HepG2 (cell line): ENCODE measurements around the gene ZNF574. TPM values are rescaled to one million over a fixed set of nuclear protein-coding genes. Genes with fewer than 3 reads are reported as not detected.

Source experiments
- AHR ChIP-seq: IDR thresholded peaks from 2 replicates; pipeline ENCODE4 v1.6.1; 2018; ENCODE audit warnings: missing genetic modification reagents, missing compliant biosample characterization
- ATRX ChIP-seq: sonication (generic); formaldehyde crosslinking; IDR thresholded peaks from 2 replicates; pipeline ENCODE4 v1.4.0; 2020; ENCODE audit warnings: missing genetic modification reagents, borderline replicate concordance
- EEA1 ChIP-seq: sonication (generic); formaldehyde crosslinking; IDR thresholded peaks from 2 replicates; pipeline ENCODE4 v1.5.1; 2020; ENCODE audit warnings: mild to moderate bottlenecking, missing genetic modification reagents, borderline replicate concordance
- ELF4 ChIP-seq: sonication (generic); formaldehyde crosslinking; IDR thresholded peaks from 2 replicates; pipeline ENCODE4 v1.5.0; 2020; ENCODE audit warnings: missing genetic modification reagents, mild to moderate bottlenecking, moderate library complexity, borderline replicate concordance
- KLF6 ChIP-seq: IDR thresholded peaks from 2 replicates; pipeline ENCODE4 v1.8.0; 2016; ENCODE audit warnings: missing biosample characterization, missing genetic modification reagents
- POLR2AphosphoS5 ChIP-seq: IDR thresholded peaks from 2 replicates; pipeline ENCODE4 v1.6.1; 2012; ENCODE audit warnings: low read depth, low read length
- ZNF224 ChIP-seq: sonication (generic); formaldehyde crosslinking; IDR thresholded peaks from 2 replicates; pipeline ENCODE4 v1.5.0; 2020; ENCODE audit warnings: mild to moderate bottlenecking, missing genetic modification reagents
- ZNF577 ChIP-seq: sonication (generic); formaldehyde crosslinking; IDR thresholded peaks from 2 replicates; pipeline ENCODE4 v1.4.0; 2020; ENCODE audit warnings: mild to moderate bottlenecking, low read depth, missing genetic modification reagents, borderline replicate concordance
- ZNF644 ChIP-seq: IDR thresholded peaks from 2 replicates; pipeline ENCODE4 v1.6.1; 2016; ENCODE audit warnings: low read depth
- ZNF788 ChIP-seq: sonication (generic); formaldehyde crosslinking; IDR thresholded peaks from 2 replicates; pipeline ENCODE4 v1.5.0; 2020; ENCODE audit warnings: mild to moderate bottlenecking, missing genetic modification reagents, borderline replicate concordance
- polyA plus RNA-seq, 8 experiments: library from polyadenylated mRNA; depleted of rRNA in 3 of 8; stranded (reverse) in 7 of 8; unstranded in 1 of 8; fragments of >200 nt; fragmentation: Illumina TruSeq in 4 of 8; extraction: Trizol in 4 of 8; gene quantifications; 2 replicates each; pipeline versions ENCODE4 v1.2.1 to v1.2.3, GENCODE V29; 2011 to 2016; ENCODE audit warnings: low read depth in 4 of 8, missing spikeins in 1 of 8, mixed read lengths in 1 of 8; ENCODE audit not compliant: insufficient read depth in 1 of 8
- total RNA-seq, 5 experiments: library from RNA; depleted of rRNA; stranded (reverse); fragments of >200 nt; fragmentation: Illumina TruSeq; extraction: Trizol; gene quantifications; 2 replicates each; pipeline ENCODE4 v1.2.3, GENCODE V29; 2016; ENCODE audit warnings: low read depth in 1 of 5
- TF ChIP-seq, protein P1 (sequence below): sonication (generic); formaldehyde crosslinking; IDR thresholded peaks from 2 replicates; pipeline ENCODE4 v1.4.0; 2020; ENCODE audit warnings: missing genetic modification reagents
- TF ChIP-seq, protein P2 (sequence below): sonication (generic); formaldehyde crosslinking; conservative IDR thresholded peaks from 2 replicates; pipeline ENCODE4 v1.8.0; 2022; ENCODE audit warnings: missing genetic modification reagents
- TF ChIP-seq, protein P3 (sequence below): sonication (generic); formaldehyde crosslinking; IDR thresholded peaks from 2 replicates; pipeline ENCODE4 v1.5.0; 2020; ENCODE audit warnings: missing genetic modification reagents
- TF ChIP-seq, protein P4 (sequence below): sonication (generic); formaldehyde crosslinking; IDR thresholded peaks from 2 replicates; pipeline ENCODE4 v1.9.0; 2021; ENCODE audit warnings: missing genetic modification reagents, mild to moderate bottlenecking, borderline replicate concordance
- TF ChIP-seq, protein P5 (sequence below), 2 experiments: sonication (generic) in 1 of 2; formaldehyde crosslinking in 1 of 2; IDR thresholded peaks; 2 replicates each; pipeline versions ENCODE4 v1.4.0 to v1.6.1; 2016 to 2020; ENCODE audit warnings: borderline replicate concordance in 1 of 2, low read depth in 1 of 2, mild to moderate bottlenecking in 1 of 2, missing genetic modification reagents in 1 of 2

The ZNF574 gene
- total and polyA plus RNA-seq, 2 of the 13 experiments (the other 11 are each of a cell fraction or from before 2014, with no cell fraction given), result 7.7 to 7.9 TPM

DNA sequence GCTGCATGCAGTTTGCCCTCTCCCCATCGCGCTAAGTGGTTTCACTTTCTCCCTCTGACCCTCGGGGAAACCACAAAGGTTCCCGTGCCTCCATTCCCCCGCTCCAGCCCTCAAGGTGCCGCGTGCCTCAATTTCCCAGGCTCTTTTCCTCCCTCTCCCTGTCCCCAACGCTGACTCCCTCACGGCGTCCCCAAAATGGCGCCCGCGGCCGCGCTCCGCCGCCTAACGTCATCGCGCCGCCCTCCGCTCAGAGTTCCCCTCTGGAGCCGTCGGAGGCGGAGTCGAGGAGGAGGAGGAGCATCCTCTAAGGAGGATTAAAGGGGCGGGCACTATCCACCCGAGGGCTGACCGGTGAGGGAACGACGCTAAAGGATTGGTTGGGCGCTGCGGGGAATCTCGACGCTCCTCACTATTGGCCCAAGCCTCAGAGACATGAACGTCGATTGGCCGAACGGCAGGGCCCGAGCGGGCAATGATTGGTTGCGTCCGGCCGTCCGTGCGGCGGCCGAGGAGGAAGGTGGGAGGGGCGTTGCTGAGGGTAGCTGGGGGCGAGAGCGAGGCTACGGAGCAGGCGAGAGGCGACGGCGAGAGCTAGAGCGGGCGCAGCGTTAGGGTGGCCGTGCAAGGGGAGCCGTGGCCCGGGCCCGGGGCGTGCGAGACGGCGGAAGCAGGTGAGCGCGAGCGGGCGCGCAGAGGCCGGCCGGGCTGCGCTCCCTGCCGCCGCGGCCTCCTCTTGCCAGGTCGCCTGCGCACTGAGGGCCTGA lies at the start of gene ZNF574 (continued):
- TF ChIP-seq, protein P1, sequence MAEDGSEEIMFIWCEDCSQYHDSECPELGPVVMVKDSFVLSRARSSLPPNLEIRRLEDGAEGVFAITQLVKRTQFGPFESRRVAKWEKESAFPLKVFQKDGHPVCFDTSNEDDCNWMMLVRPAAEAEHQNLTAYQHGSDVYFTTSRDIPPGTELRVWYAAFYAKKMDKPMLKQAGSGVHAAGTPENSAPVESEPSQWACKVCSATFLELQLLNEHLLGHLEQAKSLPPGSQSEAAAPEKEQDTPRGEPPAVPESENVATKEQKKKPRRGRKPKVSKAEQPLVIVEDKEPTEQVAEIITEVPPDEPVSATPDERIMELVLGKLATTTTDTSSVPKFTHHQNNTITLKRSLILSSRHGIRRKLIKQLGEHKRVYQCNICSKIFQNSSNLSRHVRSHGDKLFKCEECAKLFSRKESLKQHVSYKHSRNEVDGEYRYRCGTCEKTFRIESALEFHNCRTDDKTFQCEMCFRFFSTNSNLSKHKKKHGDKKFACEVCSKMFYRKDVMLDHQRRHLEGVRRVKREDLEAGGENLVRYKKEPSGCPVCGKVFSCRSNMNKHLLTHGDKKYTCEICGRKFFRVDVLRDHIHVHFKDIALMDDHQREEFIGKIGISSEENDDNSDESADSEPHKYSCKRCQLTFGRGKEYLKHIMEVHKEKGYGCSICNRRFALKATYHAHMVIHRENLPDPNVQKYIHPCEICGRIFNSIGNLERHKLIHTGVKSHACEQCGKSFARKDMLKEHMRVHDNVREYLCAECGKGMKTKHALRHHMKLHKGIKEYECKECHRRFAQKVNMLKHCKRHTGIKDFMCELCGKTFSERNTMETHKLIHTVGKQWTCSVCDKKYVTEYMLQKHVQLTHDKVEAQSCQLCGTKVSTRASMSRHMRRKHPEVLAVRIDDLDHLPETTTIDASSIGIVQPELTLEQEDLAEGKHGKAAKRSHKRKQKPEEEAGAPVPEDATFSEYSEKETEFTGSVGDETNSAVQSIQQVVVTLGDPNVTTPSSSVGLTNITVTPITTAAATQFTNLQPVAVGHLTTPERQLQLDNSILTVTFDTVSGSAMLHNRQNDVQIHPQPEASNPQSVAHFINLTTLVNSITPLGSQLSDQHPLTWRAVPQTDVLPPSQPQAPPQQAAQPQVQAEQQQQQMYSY (CRISPR knock-in tag), result no peak
- TF ChIP-seq POLR2AphosphoS5 (peak; percentile 94), ZNF644 (peak; percentile 52; the same call in 1 of the 2 replicates), EEA1 (CRISPR knock-in tag) (no peak; the same call in 1 of the 2 replicates), ZNF788 (CRISPR knock-in tag) (0 out of 2 replicates have a peak, but pooled peaks have one; percentile 24), AHR (no peak), ZNF224 (CRISPR knock-in tag) (no peak), KLF6 (peak; percentile 27; the same call in 1 of the 2 replicates), ZNF577 (CRISPR knock-in tag) (no peak), ELF4 (CRISPR knock-in tag) (no peak), ATRX (CRISPR knock-in tag) (no peak)
- TF ChIP-seq, protein P2, sequence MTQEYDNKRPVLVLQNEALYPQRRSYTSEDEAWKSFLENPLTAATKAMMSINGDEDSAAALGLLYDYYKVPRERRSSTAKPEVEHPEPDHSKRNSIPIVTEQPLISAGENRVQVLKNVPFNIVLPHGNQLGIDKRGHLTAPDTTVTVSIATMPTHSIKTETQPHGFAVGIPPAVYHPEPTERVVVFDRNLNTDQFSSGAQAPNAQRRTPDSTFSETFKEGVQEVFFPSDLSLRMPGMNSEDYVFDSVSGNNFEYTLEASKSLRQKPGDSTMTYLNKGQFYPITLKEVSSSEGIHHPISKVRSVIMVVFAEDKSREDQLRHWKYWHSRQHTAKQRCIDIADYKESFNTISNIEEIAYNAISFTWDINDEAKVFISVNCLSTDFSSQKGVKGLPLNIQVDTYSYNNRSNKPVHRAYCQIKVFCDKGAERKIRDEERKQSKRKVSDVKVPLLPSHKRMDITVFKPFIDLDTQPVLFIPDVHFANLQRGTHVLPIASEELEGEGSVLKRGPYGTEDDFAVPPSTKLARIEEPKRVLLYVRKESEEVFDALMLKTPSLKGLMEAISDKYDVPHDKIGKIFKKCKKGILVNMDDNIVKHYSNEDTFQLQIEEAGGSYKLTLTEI (CRISPR knock-in tag), result no peak
- TF ChIP-seq, protein P3, sequence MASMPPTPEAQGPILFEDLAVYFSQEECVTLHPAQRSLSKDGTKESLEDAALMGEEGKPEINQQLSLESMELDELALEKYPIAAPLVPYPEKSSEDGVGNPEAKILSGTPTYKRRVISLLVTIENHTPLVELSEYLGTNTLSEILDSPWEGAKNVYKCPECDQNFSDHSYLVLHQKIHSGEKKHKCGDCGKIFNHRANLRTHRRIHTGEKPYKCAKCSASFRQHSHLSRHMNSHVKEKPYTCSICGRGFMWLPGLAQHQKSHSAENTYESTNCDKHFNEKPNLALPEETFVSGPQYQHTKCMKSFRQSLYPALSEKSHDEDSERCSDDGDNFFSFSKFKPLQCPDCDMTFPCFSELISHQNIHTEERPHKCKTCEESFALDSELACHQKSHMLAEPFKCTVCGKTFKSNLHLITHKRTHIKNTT (CRISPR knock-in tag), result no peak
- TF ChIP-seq, protein P4, sequence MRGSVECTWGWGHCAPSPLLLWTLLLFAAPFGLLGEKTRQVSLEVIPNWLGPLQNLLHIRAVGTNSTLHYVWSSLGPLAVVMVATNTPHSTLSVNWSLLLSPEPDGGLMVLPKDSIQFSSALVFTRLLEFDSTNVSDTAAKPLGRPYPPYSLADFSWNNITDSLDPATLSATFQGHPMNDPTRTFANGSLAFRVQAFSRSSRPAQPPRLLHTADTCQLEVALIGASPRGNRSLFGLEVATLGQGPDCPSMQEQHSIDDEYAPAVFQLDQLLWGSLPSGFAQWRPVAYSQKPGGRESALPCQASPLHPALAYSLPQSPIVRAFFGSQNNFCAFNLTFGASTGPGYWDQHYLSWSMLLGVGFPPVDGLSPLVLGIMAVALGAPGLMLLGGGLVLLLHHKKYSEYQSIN (CRISPR knock-in tag), result no peak
- TF ChIP-seq, protein P5, sequence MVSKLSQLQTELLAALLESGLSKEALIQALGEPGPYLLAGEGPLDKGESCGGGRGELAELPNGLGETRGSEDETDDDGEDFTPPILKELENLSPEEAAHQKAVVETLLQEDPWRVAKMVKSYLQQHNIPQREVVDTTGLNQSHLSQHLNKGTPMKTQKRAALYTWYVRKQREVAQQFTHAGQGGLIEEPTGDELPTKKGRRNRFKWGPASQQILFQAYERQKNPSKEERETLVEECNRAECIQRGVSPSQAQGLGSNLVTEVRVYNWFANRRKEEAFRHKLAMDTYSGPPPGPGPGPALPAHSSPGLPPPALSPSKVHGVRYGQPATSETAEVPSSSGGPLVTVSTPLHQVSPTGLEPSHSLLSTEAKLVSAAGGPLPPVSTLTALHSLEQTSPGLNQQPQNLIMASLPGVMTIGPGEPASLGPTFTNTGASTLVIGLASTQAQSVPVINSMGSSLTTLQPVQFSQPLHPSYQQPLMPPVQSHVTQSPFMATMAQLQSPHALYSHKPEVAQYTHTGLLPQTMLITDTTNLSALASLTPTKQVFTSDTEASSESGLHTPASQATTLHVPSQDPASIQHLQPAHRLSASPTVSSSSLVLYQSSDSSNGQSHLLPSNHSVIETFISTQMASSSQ (IDR thresholded peaks at IDR 0.05; ENCODE audit: low read depth), result no peak
- TF ChIP-seq, protein P5 (CRISPR knock-in tag; IDR thresholded peaks at IDR 0.05; ENCODE audit: borderline replicate concordance), result no peak; the same call in 1 of the 2 replicates
